HG03066 (cell line): ENCODE results near the gene RNF224.

ENCODE experiments used
- ATAC-seq: cut with Tn5 transposase; IDR thresholded peaks from one replicate; pipeline ENCODE4 v1.9.1; 2021; ENCODE audit warnings: low read depth; ENCODE audit not compliant: unreplicated experiment

Gene RNF224

DNA sequence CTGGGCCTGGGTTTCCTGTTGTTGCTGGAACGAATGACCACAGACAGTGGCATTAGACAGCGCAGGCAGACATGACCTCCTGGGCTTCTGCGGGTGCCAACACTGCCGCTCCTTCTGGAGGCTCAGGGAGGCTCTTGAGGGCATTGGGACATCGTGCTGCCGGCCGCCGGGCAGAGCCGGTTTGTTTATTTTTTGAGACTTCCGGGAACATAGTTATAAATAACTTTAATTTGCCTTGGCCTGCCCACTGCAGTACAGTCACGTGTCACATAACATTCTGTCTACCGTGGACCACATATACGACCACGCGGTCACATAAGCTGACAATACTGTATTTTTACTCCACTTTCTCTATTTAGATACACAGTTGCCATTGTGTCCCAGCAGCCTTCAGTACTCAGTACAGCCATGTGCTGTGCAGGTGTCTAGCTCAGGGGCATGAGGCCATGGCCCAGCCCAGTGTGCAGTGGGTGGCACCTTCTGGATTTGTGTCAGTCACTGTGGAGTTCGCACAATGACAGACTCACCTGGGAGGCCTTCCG, 42.0 kb downstream of the RNF224 start:
- no peak for ATAC-seq

DNA sequence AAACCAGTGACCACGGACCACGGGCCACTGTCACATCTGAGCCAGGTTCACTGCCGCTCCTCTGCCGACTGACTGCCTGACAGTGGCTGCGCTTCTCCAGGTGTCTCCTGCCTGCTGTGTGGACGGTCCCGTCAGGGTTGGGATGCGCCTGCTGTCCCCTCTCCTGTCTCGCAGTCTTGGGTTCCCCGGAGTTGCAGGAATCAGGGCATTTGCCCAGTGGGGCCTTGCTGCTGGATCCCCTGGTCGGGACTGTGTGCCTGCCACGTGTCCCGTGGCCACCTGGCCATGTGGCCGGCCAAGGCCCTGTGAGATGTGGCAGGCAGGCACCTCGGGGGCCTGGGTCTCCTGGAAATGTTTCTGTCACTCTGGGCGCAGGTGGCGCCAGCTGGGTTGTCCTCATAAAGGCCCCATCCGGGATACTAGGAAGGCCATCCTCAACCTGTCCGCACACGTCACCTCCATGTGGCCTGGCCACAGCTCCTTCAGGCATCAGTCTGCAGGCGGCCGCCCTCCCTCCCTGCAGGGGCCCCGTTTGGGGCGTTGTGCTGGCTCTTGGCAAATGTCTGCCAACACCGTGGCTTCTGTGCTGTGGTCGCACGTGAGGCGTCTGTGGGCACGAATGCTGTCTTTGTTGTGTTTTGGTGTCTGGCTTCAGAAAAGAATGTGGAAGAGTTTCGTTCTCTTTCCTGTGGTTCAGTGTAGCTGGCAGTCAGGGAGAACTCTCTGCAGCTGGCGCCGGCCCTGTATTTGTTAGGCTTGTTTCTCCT, 43.8 kb downstream of the RNF224 start:
- ATAC-seq: no peak

GRCh38 chr9:137271696-137272076, 44.4 kb downstream of the RNF224 start:
- ATAC-seq: no peak

DNA sequence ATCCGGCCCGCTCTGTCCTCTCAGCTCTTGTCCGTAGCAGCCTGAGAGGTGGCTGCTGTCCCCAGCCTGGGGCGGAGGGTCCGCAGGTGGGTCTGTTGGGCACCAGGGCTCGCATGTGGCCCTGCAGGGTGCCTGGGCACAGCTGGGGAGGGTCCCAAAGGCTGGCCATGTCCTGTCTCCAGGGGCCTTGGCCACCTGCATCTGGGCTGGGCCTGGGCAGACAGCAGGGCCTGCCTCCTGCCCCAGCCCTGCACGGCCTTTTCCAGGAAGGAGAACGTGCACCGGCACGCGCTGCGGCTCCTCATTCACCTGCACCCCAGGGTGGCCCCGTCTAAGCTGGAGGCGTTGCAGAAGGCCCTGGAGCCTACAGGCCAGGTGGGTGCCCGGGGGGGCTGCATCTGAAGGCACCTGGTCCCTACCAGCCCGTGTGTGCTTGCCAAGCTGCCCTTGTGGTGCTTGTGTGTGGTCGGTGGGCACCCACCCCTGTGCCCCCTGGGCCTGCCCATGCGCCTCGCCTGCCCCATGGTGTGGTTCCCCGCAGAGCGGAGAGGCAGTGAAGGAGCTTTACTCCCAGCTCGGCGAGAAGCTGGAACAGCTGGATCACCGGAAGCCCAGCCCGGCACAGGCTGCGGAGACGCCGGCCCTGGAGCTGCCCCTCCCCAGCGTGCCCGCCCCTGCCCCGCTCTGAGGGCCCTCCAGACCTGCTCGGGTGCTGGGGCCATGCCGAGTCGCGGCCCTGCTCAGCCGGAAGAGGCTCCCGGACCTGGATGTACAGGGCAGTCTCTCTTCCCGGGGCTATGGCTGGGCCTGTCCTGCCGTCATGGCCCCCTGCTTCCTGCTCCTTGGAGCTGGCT, 45.2 kb downstream of the RNF224 start:
- ATAC-seq: no peak

DNA sequence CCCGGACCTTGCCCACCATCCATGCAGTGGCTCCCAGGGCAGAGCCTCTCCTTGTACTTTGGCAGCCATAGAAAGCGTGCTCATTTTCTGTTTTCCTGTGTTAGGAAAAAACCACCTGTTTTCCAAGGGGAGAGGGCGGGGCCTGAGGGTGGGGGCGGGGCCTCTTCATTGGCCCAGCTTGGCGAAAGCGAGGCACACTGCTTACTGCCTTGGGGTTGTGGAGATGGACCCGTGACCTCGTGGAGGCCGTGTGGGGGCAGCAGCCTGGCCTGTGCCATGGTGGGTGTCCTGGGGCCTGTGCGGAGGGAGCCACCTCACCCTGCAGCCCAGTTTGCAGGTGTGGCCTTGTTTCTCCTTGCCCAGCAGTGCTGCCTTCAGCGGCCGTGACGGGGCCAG, 45.8 kb downstream of the RNF224 start:
- no peak for ATAC-seq

DNA sequence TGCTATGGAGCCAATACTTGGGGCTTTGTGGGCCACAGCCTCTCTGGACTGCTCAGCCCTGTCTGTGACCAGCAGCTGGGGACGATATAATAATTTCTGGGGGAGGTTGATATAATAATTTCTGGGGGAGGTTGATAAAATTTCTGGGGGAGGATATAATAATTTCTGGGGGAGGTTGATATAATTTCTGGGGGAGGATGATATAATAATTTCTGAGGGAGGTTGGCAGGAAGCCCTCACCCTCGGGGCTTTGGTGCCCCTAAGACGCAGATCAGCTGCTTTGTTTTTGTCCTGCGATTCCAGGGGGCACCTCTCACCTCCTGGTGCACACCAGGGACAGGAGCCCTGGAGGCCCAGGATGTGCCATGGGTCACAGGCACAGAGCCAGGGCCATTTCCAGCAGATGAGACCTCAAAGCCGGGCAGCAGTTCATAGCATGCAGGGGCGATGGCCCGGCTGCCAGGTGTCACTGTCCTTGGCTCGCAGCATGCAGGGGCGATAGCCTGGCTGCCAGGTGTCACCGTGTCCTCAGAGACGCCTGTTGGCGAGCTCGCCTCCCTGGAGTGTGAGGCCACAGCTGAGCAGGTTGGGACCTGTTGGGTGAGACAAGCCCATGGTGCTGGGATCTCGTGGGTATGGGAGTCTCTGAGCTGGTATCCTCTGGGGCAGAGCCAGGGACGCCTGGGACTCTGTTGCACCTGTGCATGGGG, 46.5 kb downstream of the RNF224 start:
- no peak for ATAC-seq

- no peak for ATAC-seq
These were observed 47.9 kb downstream of the RNF224 start for GRCh38 chr9:137275203-137275587.

- no peak for ATAC-seq
These were observed 48.5 kb downstream of the RNF224 start for GRCh38 chr9:137275588-137276472.

GRCh38 chr9:137276473-137277328, 49.4 kb downstream of the RNF224 start:
- ATAC-seq: no peak

GRCh38 chr9:137277329-137278041, 50.2 kb downstream of the RNF224 start, which contains the start of gene TOR4A:
TSS of gene TOR4A (plus strand) at chr9:137277726. CDS start at chr9:137278690, 964 bp downstream.
- peak; percentile 81 for ATAC-seq

GRCh38 chr9:137278061-137278701, 50.9 kb downstream of the RNF224 start:
- no peak for ATAC-seq
